Body of pancreas (tissue), 4 donors: Measurements from ENCODE around the gene SPARCL1. TPM values are rescaled to one million over a fixed set of nuclear protein-coding genes. Genes with fewer than 3 reads are reported as not detected.
A peak's percentile ranks its signal among the peaks of the same experiment; 100 is the strongest.

ENCODE experiments used
- ATAC-seq: fragments of 150-250 bp; one replicate; pipeline ENCODE4 v1.9.1; 2016
- DNase-seq, 4 donors: peaks; one replicate each; pipeline ENCODE4 v3.0.0-alpha.2; 2019
- H3K27ac ChIP-seq, 4 donors: fragments of 200-600 bp; sonication (generic); 1 replicate in 3 of 4; 2 replicates in 1 of 4; pipeline versions ENCODE4 v1.5.1 to v1.6.1; 2016 to 2019; ENCODE audit warnings: mild to moderate bottlenecking in 1 of 4, mixed read lengths in 1 of 4, moderate library complexity in 1 of 4
- H3K27me3 ChIP-seq, 2 donors: fragments of 200-600 bp; sonication (generic); one replicate each; pipeline ENCODE4 v1.6.0; 2016; ENCODE audit warnings: mild to moderate bottlenecking in 1 of 2
- H3K36me3 ChIP-seq, 2 donors: fragments of 200-600 bp; sonication (generic); replicated peaks in 1 of 2; 2 replicates each; pipeline ENCODE4 v1.5.1; 2016; ENCODE audit warnings: low read depth in 2 of 2; ENCODE audit not compliant: insufficient read depth in 1 of 2
- H3K4me1 ChIP-seq: fragments of 200-600 bp; sonication (generic); one replicate; pipeline ENCODE4 v1.6.0; 2016
- H3K4me3 ChIP-seq, 2 donors: fragments of 200-600 bp; sonication (generic); 1 replicate in 1 of 2; 2 replicates in 1 of 2; pipeline ENCODE4 v1.5.1; 2016 to 2019
- H3K9me3 ChIP-seq, 3 donors: fragments of 200-600 bp; sonication (generic); 1 replicate in 2 of 3; 2 replicates in 1 of 3; pipeline ENCODE4 v1.5.1; 2016
- CTCF ChIP-seq, 7 experiments: fragments of 450-650 bp in 4 of 7; fragments of 200-600 bp in 3 of 7; sonication (generic) in 3 of 7; IDR thresholded peaks; one replicate each; pipeline ENCODE4 v1.5.1; 2016 to 2019; ENCODE audit warnings: antibody characterized with exemption in 7 of 7
- POLR2A ChIP-seq, 3 donors: fragments of 450-650 bp; IDR thresholded peaks; one replicate each; pipeline ENCODE4 v1.6.1; 2016; ENCODE audit warnings: antibody characterized with exemption in 3 of 3, mild to moderate bottlenecking in 2 of 3
- WGBS, 2 donors: methylation state at CpG; one replicate each; pipeline ENCODE4 v1.1.5; 2017; 5-methylcytosine and 5-hydroxymethylcytosine counted together
- intact Hi-C: fragments of 100-400 bp; cut with DNase I; formaldehyde crosslinking; loops from one replicate; pipeline ENCODE4 v1.15.1; 2023
- total RNA-seq, 2 donors: library from RNA; depleted of rRNA; stranded (reverse); fragments of >200 nt; gene quantifications; one replicate each; pipeline ENCODE4 v1.1.0, GENCODE V29; 2016

SPARCL1 gene
- total RNA-seq, 2 donors from 2014 or later, result 137 to 141 TPM

GRCh38 chr4:87532109-87532508 lies 2.9 kb upstream of the SPARCL1 start:
- intact Hi-C loops, result no loop called here
- no peak for DNase-seq

DNA sequence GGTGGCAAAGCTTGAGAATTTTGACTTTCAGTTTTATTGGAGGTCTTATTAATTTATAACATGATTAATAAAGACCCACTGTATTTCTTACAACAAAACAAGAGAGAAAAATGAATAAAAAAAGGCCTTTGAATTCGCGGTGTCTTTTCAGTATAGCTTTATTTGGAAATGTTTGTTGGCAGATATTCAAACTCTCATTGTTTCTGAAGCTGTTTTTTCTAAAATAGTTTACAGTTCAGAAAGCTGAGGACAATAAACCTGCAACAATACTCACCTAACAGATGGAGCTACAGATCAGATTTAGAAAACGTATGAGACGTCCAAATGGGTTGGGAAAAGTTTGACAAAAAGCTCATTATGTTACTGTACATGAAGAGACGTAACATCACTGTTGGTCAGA lies 2.4 kb upstream of the SPARCL1 start:
- no peak for DNase-seq
- TF ChIP-seq POLR2A (IDR thresholded peaks at IDR 0.05) (no peak), CTCF (IDR thresholded peaks at IDR 0.05) (no peak)
- H3K4me3 ChIP-seq, result no peak overlapping the region
- H3K4me1 ChIP-seq, result peaks cover 8% of the 10 kb centered on the region
- 75 to 79% methylated on average over 5 of the region's 5 CpGs for WGBS, 2 donors
- H3K36me3 ChIP-seq, result no peaks in the 10 kb centered on the region
- no peak overlapping the region for H3K27ac ChIP-seq
- no peaks in the 10 kb centered on the region for H3K9me3 ChIP-seq
- intact Hi-C loops, result no loop called here
- no peak for ATAC-seq
- no peaks in the 10 kb centered on the region for H3K27me3 ChIP-seq

More at GRCh38 chr4:87532109-87532508, 2.9 kb upstream of the SPARCL1 start:
- no peak for ATAC-seq
- Histone ChIP-seq H3K27ac (no peak overlapping the region), H3K36me3 (no peaks in the 10 kb centered on the region), H3K9me3 (no peaks in the 10 kb centered on the region), H3K27me3 (no peaks in the 10 kb centered on the region), H3K4me3 (no peak overlapping the region), H3K4me1 (peaks cover 8% of the 10 kb centered on the region)
- TF ChIP-seq POLR2A (IDR thresholded peaks at IDR 0.05), result no peak
- no peak for TF ChIP-seq CTCF (IDR thresholded peaks at IDR 0.05)
- 83 to 88% methylated on average over 1 of the region's 1 CpG for WGBS, 2 donors

DNA sequence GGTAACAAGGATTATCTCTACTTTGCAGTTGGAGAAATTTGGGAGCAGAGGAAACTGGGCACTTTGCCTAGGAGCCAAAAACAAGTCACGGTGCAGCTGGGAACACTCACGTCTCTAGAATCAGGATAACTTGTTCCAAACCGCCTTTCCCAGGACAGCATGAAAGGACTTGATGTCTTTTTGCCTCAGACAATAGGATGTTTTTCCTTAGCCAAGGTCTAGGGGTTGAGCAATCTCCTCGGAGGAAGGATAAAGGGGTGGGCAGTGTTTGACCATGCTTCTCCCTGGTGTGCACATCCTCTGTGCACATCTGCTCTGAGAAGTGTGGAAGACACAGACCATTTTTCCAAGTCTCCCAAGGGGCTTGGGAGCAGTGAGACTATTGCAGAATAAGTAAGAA lies 1.7 kb upstream of the SPARCL1 start:
- intact Hi-C loops, result no loop called here
- Histone ChIP-seq H3K9me3 (no peaks in the 10 kb centered on the region), H3K27me3 (no peaks in the 10 kb centered on the region), H3K36me3 (no peaks in the 10 kb centered on the region), H3K4me1 (peaks cover 8% of the 10 kb centered on the region), H3K4me3 (no peak overlapping the region), H3K27ac (peak overlapping the region in 1 of 4 donors; percentile 16)
- ATAC-seq (peak; percentile 74), DNase-seq (peak; percentile 21 to 52 (median 37))
- 54 to 56% methylated on average over 4 of the region's 4 CpGs for WGBS, 2 donors
- TF ChIP-seq CTCF (IDR thresholded peaks at IDR 0.05) (no peak), POLR2A (IDR thresholded peaks at IDR 0.05) (no peak)

DNA sequence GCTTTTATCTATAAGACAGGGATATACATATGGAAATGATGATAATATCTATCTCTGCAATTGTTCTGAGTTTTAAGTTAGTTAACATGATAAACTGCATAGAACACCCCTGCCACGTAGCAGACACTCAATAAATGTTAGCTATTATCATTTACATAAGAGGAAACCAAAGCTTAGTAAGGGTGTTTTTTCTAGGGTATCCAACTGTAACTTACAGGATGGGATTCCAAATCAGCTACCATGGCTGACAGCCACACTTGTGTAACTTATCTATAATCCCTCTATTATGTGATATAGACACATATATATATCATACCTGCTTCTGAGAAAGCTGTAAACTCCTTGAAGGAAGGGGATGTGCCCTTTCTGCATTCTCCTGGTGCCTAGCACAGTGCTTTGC lies 1.1 kb upstream of the SPARCL1 start:
- intact Hi-C loops, result no loop called here
- no peaks in the 10 kb centered on the region for H3K27me3 ChIP-seq

More for the DNA sequence above, 1.1 kb upstream of the SPARCL1 start:
- peak overlapping the region in 3 of 4 donors; percentile 10 to 42 (median 16) for H3K27ac ChIP-seq
- peaks cover 8% of the 10 kb centered on the region for H3K4me1 ChIP-seq
- H3K9me3 ChIP-seq, result no peaks in the 10 kb centered on the region
- H3K36me3 ChIP-seq, result no peaks in the 10 kb centered on the region
- DNase-seq (no peak), ATAC-seq (no peak)
- TF ChIP-seq CTCF (IDR thresholded peaks at IDR 0.05) (no peak), POLR2A (IDR thresholded peaks at IDR 0.05) (no peak)
- H3K4me3 ChIP-seq, result no peak overlapping the region
- 70 to 81% methylated on average over 1 of the region's 1 CpG for WGBS, 2 donors
